HG03442 (cell line): ENCODE data around the gene SNAI3.
"Not testable (repeated sequence)": the region's sequence is repeated elsewhere in the genome, so short reads cannot be mapped to it uniquely, and the experiment has no call there.

ENCODE experiments used
- ATAC-seq: cut with Tn5 transposase; IDR thresholded peaks from one replicate; pipeline ENCODE4 v1.9.1; 2021; ENCODE audit warnings: mild to moderate bottlenecking, moderate library complexity; ENCODE audit not compliant: unreplicated experiment

SNAI3 gene

DNA sequence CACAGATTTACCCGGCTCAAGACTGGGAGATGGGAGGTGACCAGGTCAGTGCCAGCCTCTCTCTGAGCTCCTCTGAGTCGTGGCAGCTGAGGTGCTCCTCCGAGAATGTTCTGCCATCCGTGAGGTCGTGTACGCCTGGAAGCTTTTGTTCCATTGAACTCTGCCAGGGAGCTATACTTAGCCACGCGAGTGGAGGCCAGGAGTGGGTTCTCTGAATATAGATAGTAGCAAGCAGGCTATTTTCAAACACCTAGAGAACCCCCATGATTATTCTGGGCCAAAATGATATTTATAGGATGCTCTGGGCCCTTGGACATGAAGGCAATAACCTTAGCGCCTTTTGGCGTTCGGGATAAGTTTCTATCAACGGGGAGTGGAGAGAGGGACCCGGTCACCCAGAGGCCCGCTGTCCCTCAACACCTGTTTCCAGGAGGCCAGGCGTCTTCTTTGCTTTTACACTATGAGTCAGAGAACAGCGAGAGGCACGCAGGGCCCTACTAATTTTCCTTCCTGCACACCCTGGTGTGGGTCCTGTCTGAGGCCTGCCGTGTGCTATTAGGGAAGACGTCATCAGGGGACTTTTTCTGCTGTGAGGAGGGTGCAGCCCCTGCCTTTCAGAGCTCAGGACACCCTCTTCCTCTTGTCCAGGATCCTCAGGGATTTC is 12.5 kb downstream of the SNAI3 start:
- ATAC-seq: no peak

GRCh38 chr16:88672776-88673175 is 13.5 kb downstream of the SNAI3 start:
- ATAC-seq: no peak

DNA sequence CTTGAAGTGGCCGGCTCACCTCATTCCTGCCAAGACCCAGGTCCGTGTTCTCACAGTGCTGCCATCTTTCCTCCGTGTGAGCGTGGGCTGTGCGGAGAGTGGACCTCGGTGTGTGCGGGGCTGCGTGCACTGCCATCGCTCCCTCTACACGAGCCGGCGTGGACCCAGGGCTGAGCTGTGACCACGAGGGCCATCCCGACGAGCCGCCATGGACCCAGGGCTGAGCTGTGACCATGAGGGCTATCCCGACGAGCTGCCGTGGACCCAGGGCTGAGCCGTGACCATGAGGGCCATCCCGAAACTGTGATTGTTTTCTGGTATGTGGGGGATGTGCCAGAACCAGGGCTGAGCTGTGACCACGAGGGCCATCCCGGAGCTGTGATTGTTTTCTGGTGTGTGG is 14.5 kb downstream of the SNAI3 start:
- no peak for ATAC-seq

GRCh38 chr16:88669980-88670379 is 16.3 kb downstream of the SNAI3 start:
- ATAC-seq: no peak

- not testable (repeated sequence) for ATAC-seq
Observed at GRCh38 chr16:88669493-88669892, 16.8 kb downstream of the SNAI3 start.

- ATAC-seq: no peak
Observed at GRCh38 chr16:88667461-88667860, 18.8 kb downstream of the SNAI3 start.

DNA sequence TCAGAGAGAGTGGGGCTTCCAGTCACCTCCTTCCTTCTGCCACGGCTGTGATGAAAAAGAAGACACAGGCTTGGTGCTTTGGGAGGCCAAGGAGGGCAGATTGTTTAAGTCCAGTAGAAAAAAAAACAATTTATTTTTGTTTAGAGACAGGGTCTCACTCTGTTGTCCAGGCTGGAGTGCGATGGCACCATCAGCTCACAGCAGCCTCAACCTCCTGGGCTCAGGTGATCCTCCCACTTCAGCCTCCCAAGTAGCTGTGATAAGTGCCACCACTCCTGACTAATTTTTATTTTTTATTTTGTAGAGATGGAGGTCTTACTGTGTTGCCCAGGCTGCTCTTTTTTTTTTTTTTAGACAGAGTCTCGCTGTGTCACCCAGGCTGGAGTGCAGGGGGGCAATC is 20.7 kb downstream of the SNAI3 start:
- ATAC-seq: no peak

DNA sequence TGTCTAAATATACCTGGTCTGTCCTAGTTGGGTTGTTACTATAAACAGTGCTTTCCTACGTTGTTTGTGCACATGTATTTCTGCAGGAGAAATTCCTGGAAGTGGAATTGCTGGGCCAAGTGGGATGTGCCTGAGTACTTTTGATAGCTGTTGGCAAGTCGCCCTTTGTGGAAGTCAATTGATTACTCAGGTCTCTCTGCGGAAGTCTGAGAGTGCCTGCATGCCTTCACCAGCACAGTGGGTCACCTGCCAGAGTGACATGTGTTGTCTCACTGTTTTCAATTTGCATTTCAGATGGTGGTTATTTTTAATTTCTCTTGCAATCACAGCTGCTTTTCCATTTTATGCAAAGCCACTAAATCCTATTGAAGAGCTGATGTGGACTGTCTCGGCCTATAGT is 21.2 kb downstream of the SNAI3 start:
- ATAC-seq: no peak

- peak; percentile 92 for ATAC-seq
Observed at GRCh38 chr16:88662843-88663606, 23.3 kb downstream of the SNAI3 start, which contains the start of gene MVD. Gene MVD (minus strand): TSS chr16:88663091. CDS start chr16:88663080, 11 bp downstream.

DNA sequence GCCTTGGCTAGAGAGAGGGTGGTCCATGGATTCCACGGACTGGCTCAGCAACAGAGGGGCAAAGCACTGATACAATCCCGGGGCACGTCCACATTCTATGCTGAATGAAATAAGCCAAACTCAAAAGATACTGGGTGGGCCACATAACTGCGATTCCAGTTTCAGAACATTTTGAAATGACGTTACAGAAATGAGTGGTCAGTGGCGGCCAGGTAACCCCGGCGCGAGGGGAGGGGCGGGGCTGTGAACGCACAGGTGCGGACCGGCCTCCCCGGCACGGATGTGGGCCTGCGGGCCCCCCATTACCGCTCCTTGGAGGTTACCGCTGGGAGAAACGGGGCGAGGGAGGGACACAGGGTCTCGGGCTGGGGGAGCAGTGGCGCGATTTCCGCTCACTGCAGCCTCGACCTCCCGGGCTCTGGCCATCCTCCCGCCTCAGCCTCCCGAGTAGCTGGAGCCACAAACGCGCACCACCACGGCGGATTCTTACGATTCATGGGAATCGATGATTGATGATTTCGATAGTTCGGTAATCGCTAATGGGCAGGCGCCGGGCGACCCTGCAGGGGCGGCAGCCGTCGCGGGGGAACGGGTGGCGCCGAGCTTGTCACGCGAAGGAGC is 24.0 kb downstream of the SNAI3 start:
- ATAC-seq: no peak

DNA sequence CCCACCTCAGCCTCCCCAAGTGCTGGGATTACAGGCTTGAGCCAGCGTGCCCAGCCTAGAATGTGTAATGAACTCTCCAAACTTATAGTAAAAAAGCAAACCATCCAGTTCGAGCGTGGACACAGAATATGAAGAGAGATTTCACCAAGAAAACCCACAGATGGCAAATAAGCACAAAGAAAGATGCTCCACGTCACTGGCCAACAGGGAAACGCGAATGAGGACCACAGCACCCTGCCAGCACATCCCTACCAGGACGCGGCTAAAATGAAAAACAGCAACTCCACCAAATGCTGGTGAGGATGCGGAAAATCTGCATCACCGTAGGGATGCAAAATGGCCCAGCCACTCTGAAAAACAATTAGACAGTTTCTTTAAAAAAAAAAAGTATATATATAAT is 24.8 kb downstream of the SNAI3 start:
- no peak for ATAC-seq

GRCh38 chr16:88659160-88659559 is 27.1 kb downstream of the SNAI3 start:
- no peak for ATAC-seq

- ATAC-seq: no peak
Observed at GRCh38 chr16:88658714-88659113, 27.6 kb downstream of the SNAI3 start.

- ATAC-seq: no peak
Observed at GRCh38 chr16:88657371-88657770, 28.9 kb downstream of the SNAI3 start.

DNA sequence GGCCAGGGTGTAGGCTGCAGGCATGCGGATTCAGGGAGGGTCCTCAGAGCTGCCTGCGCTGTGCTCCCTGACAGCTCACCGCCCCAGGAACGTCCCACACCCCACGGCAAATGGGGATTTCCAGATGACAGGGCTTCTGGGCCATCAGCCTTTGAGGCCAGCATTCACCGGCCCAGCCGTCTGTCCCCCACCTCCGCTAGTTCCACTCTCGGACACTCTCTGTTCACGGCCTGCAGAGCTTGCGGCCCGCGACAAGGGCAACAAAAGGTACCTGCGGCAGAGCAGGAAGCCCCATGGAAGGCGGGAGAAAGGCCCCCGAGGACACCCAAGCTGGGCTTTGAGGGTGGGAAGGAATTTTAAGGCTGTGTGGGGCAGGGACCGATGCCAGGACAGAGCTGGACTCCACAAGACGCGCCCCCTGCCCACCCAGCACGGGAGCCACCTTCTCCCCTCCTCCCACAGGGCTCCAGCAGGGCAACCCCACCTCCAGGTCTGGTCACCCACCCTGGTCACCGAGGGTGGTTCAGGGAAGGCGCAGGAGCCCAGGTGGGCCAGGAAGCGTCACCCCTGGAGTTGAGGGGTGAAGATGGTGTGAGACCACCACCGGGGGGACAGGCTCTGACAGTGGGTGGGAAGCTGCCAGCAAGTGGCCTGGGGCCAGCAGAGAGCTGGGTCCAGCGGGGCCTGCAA is 29.9 kb downstream of the SNAI3 start:
- ATAC-seq: no peak

DNA sequence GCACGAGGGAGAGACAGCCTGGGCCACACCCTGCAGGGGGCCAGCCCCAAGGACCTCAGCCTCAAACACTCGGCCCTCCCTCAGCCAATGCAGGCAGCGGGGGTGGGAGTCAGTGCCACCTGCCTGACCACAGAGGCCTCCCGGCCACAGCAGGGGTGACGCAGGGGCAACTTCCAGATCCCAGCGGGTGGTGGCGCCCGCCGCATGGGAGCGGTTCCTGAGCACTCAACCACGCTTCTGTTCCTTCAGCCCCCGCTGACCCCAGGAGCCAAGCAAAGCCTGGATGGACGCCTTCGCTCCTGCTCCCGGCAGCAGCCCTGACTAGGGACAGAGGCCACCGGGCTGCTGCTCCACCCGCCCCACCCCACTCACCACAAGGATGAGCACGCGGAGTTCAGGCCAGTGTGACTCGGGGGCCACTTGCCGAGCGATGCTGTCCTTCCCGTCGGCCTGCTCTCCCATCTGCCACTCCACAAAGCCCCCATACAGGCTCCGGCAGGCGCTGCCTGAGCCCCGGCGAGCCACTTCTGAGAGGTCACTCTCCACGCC is 30.5 kb downstream of the SNAI3 start:
- ATAC-seq: no peak

DNA sequence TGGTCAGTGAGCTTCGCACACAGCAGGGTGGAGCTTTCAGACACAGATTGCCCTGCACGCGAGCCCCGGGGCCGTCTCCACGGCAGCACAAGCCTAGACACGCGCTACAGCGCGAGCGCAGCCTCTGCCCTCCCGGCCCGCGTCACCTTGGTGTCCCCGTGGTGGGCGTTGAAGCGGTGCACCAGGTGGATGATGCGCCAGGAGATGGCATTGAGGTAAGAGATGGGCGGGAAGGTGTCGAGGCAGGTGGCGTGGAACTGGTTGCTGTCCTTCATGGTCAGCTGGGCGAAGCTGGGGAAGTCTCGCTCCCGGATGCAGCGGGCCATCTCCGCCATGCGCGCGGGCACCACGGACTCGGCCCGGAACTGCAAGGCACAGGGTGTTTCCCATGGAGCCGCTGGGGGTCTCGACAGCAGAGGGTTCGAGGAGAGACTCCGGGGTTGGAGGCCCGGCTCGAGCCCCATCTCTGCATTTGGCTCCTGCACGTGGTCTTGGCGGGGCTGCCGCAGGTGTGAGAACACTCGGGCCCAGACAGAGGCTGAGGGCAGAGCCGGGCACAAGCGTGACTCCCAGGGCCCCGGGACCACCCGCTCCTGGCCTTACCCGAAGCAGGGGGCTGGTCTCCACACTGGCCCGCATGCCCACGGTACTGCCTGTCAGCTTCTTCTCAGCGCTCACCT is 31.1 kb downstream of the SNAI3 start:
- ATAC-seq: no peak

- no peak for ATAC-seq
Observed at GRCh38 chr16:88654363-88655052, 31.8 kb downstream of the SNAI3 start.

DNA sequence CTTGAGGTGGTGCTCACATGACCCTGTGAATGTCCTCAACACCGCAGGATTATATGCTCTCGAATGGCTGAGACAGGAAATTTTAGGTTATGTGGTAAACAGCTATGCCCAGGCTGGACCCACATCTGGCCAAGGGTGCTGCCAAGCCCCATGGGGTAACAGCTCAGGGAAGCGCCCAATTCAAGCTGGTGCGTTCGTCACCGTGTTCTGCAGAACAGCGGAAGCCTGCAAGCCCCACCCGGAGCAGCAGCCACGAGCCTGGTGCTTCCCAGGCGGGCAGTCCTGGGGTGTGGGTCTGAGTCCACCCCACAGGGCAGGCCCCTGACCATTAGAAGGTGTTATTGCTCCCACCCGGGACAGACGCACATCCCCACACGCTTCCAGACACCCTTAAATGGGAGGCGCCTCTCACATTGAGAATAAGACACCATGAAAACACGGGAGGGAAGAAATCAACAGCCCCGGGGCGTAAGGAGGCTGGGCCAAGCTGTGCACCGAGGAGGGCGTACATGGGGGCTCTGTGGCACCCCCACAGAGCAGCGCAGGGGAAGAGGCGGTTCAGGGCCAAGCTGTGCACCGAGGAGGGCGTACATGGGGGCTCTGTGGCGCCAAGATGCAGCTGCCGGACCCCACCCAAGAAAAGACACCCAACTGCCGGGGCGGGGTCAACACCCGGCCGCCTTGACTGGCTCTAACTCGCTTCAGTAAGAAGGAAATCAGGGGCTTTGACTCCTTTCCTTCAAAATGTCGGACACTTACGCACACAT is 32.5 kb downstream of the SNAI3 start:
- no peak for ATAC-seq
